Measurements from ENCODE around the gene CACNA1A.

CACNA1A gene

GRCh38 chr19:13328241-13328640, 178.0 kb downstream of the CACNA1A start:
- Histone ChIP-seq H2BK5ac (ENCODE audit: low read length) (no peak overlapping the region), H3K4me2 (ENCODE audit: low read length) (no peak overlapping the region), H3K4ac (ENCODE audit: low read depth, low read length) (no peak overlapping the region), H3K9ac (ENCODE audit: low read length) (no peak overlapping the region), H2BK120ac (ENCODE audit: low read depth, low read length) (no peak overlapping the region), H2AK5ac (ENCODE audit: low read length) (no peak overlapping the region), H4K5ac (ENCODE audit: low read length) (no peak overlapping the region), H3K27ac (ENCODE audit: low read depth, low read length) (no peak overlapping the region), H3K79me2 (ENCODE audit: control insufficient read depth, insufficient read depth, low read length) (no peaks in the 10 kb centered on the region), H3K4me1 (ENCODE audit: control insufficient read depth, low read depth, low read length) (no peaks in the 10 kb centered on the region), H3K56ac (ENCODE audit: low read length) (no peak overlapping the region), H3K36me3 (ENCODE audit: control insufficient read depth, insufficient read depth, low read length) (no peaks in the 10 kb centered on the region), H3K18ac (ENCODE audit: low read length) (no peak overlapping the region), H3K23ac (ENCODE audit: low read length) (no peak overlapping the region), H3K4me3 (ENCODE audit: low read length) (no peak overlapping the region), H2BK15ac (replicated peaks; ENCODE audit: low read depth) (no peak overlapping the region), H3K79me1 (ENCODE audit: low read length) (no peaks in the 10 kb centered on the region), H3K27me3 (ENCODE audit: insufficient read depth, low read length, poor library complexity) (no peaks in the 10 kb centered on the region), H4K8ac (ENCODE audit: low read depth, low read length) (no peak overlapping the region)
- WGBS (ENCODE audit: extremely low coverage, insufficient coverage, low lambda C conversion rate), result no CpG with 5 or more reads among the region's 6 CpGs
- DNase-seq, result no peak

GRCh38 chr19:13319526-13319925, 186.8 kb downstream of the CACNA1A start:
- H3K27me3 ChIP-seq (ENCODE audit: insufficient read depth, low read length, poor library complexity), result no peaks in the 10 kb centered on the region
- no peaks in the 10 kb centered on the region for H3K36me3 ChIP-seq (ENCODE audit: control insufficient read depth, insufficient read depth, low read length)
- H2BK15ac ChIP-seq (replicated peaks; ENCODE audit: low read depth), result no peak overlapping the region
- H3K23ac ChIP-seq (ENCODE audit: low read length), result no peak overlapping the region
- H2BK120ac ChIP-seq (ENCODE audit: low read depth, low read length), result no peak overlapping the region
- H3K79me2 ChIP-seq (ENCODE audit: control insufficient read depth, insufficient read depth, low read length), result no peaks in the 10 kb centered on the region
- H3K4ac ChIP-seq (ENCODE audit: low read depth, low read length), result no peak overlapping the region
- no peak overlapping the region for H3K4me3 ChIP-seq (ENCODE audit: low read length)
- no peak overlapping the region for H3K56ac ChIP-seq (ENCODE audit: low read length)
- WGBS (ENCODE audit: extremely low coverage, insufficient coverage, low lambda C conversion rate), result no CpG with 5 or more reads among the region's 4 CpGs
- H4K5ac ChIP-seq (ENCODE audit: low read length), result no peak overlapping the region
- H2AK5ac ChIP-seq (ENCODE audit: low read length), result no peak overlapping the region
- no peak for DNase-seq
- no peak overlapping the region for H3K27ac ChIP-seq (ENCODE audit: low read depth, low read length)
- H3K4me1 ChIP-seq (ENCODE audit: control insufficient read depth, low read depth, low read length), result no peaks in the 10 kb centered on the region
- no peak overlapping the region for H3K4me2 ChIP-seq (ENCODE audit: low read length)
- H3K9ac ChIP-seq (ENCODE audit: low read length), result no peak overlapping the region
- H3K18ac ChIP-seq (ENCODE audit: low read length), result no peak overlapping the region
- H3K79me1 ChIP-seq (ENCODE audit: low read length), result no peaks in the 10 kb centered on the region
- no peak overlapping the region for H2BK5ac ChIP-seq (ENCODE audit: low read length)
- H4K8ac ChIP-seq (ENCODE audit: low read depth, low read length), result no peak overlapping the region

GRCh38 chr19:13318190-13318589, 188.1 kb downstream of the CACNA1A start:
- no peaks in the 10 kb centered on the region for H3K27me3 ChIP-seq (ENCODE audit: insufficient read depth, low read length, poor library complexity)
- no peaks in the 10 kb centered on the region for H3K79me1 ChIP-seq (ENCODE audit: low read length)
- H3K4me3 ChIP-seq (ENCODE audit: low read length), result no peak overlapping the region
- H3K56ac ChIP-seq (ENCODE audit: low read length), result no peak overlapping the region
- H3K23ac ChIP-seq (ENCODE audit: low read length), result no peak overlapping the region
- H2BK120ac ChIP-seq (ENCODE audit: low read depth, low read length), result no peak overlapping the region
- H3K27ac ChIP-seq (ENCODE audit: low read depth, low read length), result no peak overlapping the region
- H3K36me3 ChIP-seq (ENCODE audit: control insufficient read depth, insufficient read depth, low read length), result no peaks in the 10 kb centered on the region
- no peak overlapping the region for H2BK15ac ChIP-seq (replicated peaks; ENCODE audit: low read depth)
- H3K4me2 ChIP-seq (ENCODE audit: low read length), result no peak overlapping the region
- H2BK5ac ChIP-seq (ENCODE audit: low read length), result no peak overlapping the region
- no peak overlapping the region for H4K5ac ChIP-seq (ENCODE audit: low read length)
- no peaks in the 10 kb centered on the region for H3K79me2 ChIP-seq (ENCODE audit: control insufficient read depth, insufficient read depth, low read length)
- H2AK5ac ChIP-seq (ENCODE audit: low read length), result no peak overlapping the region
- no peak overlapping the region for H3K18ac ChIP-seq (ENCODE audit: low read length)
- no peak overlapping the region for H3K9ac ChIP-seq (ENCODE audit: low read length)
- WGBS (ENCODE audit: extremely low coverage, insufficient coverage, low lambda C conversion rate), result no CpG with 5 or more reads among the region's 4 CpGs
- no peak overlapping the region for H4K8ac ChIP-seq (ENCODE audit: low read depth, low read length)
- H3K4me1 ChIP-seq (ENCODE audit: control insufficient read depth, low read depth, low read length), result no peaks in the 10 kb centered on the region
- no peak overlapping the region for H3K4ac ChIP-seq (ENCODE audit: low read depth, low read length)
- no peak for DNase-seq

- Histone ChIP-seq H3K56ac (ENCODE audit: low read length) (no peak overlapping the region), H4K8ac (ENCODE audit: low read depth, low read length) (no peak overlapping the region), H3K36me3 (ENCODE audit: control insufficient read depth, insufficient read depth, low read length) (no peaks in the 10 kb centered on the region), H2AK5ac (ENCODE audit: low read length) (no peak overlapping the region), H2BK5ac (ENCODE audit: low read length) (no peak overlapping the region), H3K4me1 (ENCODE audit: control insufficient read depth, low read depth, low read length) (no peaks in the 10 kb centered on the region), H3K79me2 (ENCODE audit: control insufficient read depth, insufficient read depth, low read length) (no peaks in the 10 kb centered on the region), H3K9ac (ENCODE audit: low read length) (no peak overlapping the region), H3K4ac (ENCODE audit: low read depth, low read length) (no peak overlapping the region), H3K18ac (ENCODE audit: low read length) (no peak overlapping the region), H3K23ac (ENCODE audit: low read length) (no peak overlapping the region), H3K4me3 (ENCODE audit: low read length) (no peak overlapping the region), H3K4me2 (ENCODE audit: low read length) (no peak overlapping the region), H2BK120ac (ENCODE audit: low read depth, low read length) (no peak overlapping the region), H3K27ac (ENCODE audit: low read depth, low read length) (no peak overlapping the region), H2BK15ac (replicated peaks; ENCODE audit: low read depth) (no peak overlapping the region), H4K5ac (ENCODE audit: low read length) (no peak overlapping the region), H3K79me1 (ENCODE audit: low read length) (no peaks in the 10 kb centered on the region), H3K27me3 (ENCODE audit: insufficient read depth, low read length, poor library complexity) (no peaks in the 10 kb centered on the region)
- WGBS (ENCODE audit: extremely low coverage, insufficient coverage, low lambda C conversion rate), result no CpG with 5 or more reads among the region's 4 CpGs
- no peak for DNase-seq
These were observed 190.8 kb downstream of the CACNA1A start for GRCh38 chr19:13315495-13315894.

GRCh38 chr19:13314761-13315160, 191.5 kb downstream of the CACNA1A start:
- Histone ChIP-seq H3K27ac (ENCODE audit: low read depth, low read length) (no peak overlapping the region), H3K18ac (ENCODE audit: low read length) (no peak overlapping the region), H3K36me3 (ENCODE audit: control insufficient read depth, insufficient read depth, low read length) (no peaks in the 10 kb centered on the region), H4K5ac (ENCODE audit: low read length) (no peak overlapping the region), H2BK5ac (ENCODE audit: low read length) (no peak overlapping the region), H3K4me3 (ENCODE audit: low read length) (no peak overlapping the region), H2BK15ac (replicated peaks; ENCODE audit: low read depth) (no peak overlapping the region), H3K79me1 (ENCODE audit: low read length) (no peaks in the 10 kb centered on the region), H3K56ac (ENCODE audit: low read length) (no peak overlapping the region), H3K4me1 (ENCODE audit: control insufficient read depth, low read depth, low read length) (no peaks in the 10 kb centered on the region), H3K79me2 (ENCODE audit: control insufficient read depth, insufficient read depth, low read length) (no peaks in the 10 kb centered on the region), H4K8ac (ENCODE audit: low read depth, low read length) (no peak overlapping the region), H2AK5ac (ENCODE audit: low read length) (no peak overlapping the region), H3K9ac (ENCODE audit: low read length) (no peak overlapping the region), H3K4ac (ENCODE audit: low read depth, low read length) (no peak overlapping the region), H2BK120ac (ENCODE audit: low read depth, low read length) (no peak overlapping the region), H3K27me3 (ENCODE audit: insufficient read depth, low read length, poor library complexity) (no peaks in the 10 kb centered on the region), H3K23ac (ENCODE audit: low read length) (no peak overlapping the region), H3K4me2 (ENCODE audit: low read length) (no peak overlapping the region)
- WGBS (ENCODE audit: extremely low coverage, insufficient coverage, low lambda C conversion rate), result no CpG with 5 or more reads among the region's 3 CpGs
- DNase-seq, result no peak

GRCh38 chr19:13313875-13314274, 192.4 kb downstream of the CACNA1A start:
- no peak overlapping the region for H2BK5ac ChIP-seq (ENCODE audit: low read length)
- H3K18ac ChIP-seq (ENCODE audit: low read length), result no peak overlapping the region
- H3K56ac ChIP-seq (ENCODE audit: low read length), result no peak overlapping the region
- no peak overlapping the region for H3K4me2 ChIP-seq (ENCODE audit: low read length)
- H3K79me2 ChIP-seq (ENCODE audit: control insufficient read depth, insufficient read depth, low read length), result no peaks in the 10 kb centered on the region
- no peaks in the 10 kb centered on the region for H3K79me1 ChIP-seq (ENCODE audit: low read length)
- WGBS (ENCODE audit: extremely low coverage, insufficient coverage, low lambda C conversion rate), result no CpG with 5 or more reads among the region's 2 CpGs
- H3K27me3 ChIP-seq (ENCODE audit: insufficient read depth, low read length, poor library complexity), result no peaks in the 10 kb centered on the region
- no peak overlapping the region for H3K9ac ChIP-seq (ENCODE audit: low read length)
- DNase-seq, result no peak
- H4K5ac ChIP-seq (ENCODE audit: low read length), result no peak overlapping the region
- no peak overlapping the region for H2BK120ac ChIP-seq (ENCODE audit: low read depth, low read length)
- H3K4me1 ChIP-seq (ENCODE audit: control insufficient read depth, low read depth, low read length), result no peaks in the 10 kb centered on the region
- H3K4ac ChIP-seq (ENCODE audit: low read depth, low read length), result no peak overlapping the region
- no peak overlapping the region for H3K27ac ChIP-seq (ENCODE audit: low read depth, low read length)
- no peaks in the 10 kb centered on the region for H3K36me3 ChIP-seq (ENCODE audit: control insufficient read depth, insufficient read depth, low read length)
- no peak overlapping the region for H3K23ac ChIP-seq (ENCODE audit: low read length)
- no peak overlapping the region for H2BK15ac ChIP-seq (replicated peaks; ENCODE audit: low read depth)
- H2AK5ac ChIP-seq (ENCODE audit: low read length), result no peak overlapping the region
- no peak overlapping the region for H3K4me3 ChIP-seq (ENCODE audit: low read length)
- H4K8ac ChIP-seq (ENCODE audit: low read depth, low read length), result no peak overlapping the region

Measured in mesendoderm (in vitro differentiated cells).